ENCODE data around the gene HSF2BP.
"Not testable (repeated sequence)": the region's sequence is repeated elsewhere in the genome, so short reads cannot be mapped to it uniquely, and the experiment has no call there.

The HSF2BP gene

GRCh38 chr21:43659136-43660000, at the start of gene HSF2BP, which contains the start of gene RRP1B:
Gene HSF2BP, minus strand, starts transcription at chr21:43659488. Its CDS starts 1,392 bp downstream, at chr21:43658096.
Gene RRP1B, plus strand, starts transcription at chr21:43659560. Its CDS starts 105 bp downstream, at chr21:43659665.
- DNase-seq (ENCODE audit: low read depth in 3 of 3) = peak; percentile 64 to 77 (median 69)

- DNase-seq (ENCODE audit: low read depth in 3 of 3) = no peak
These were observed 49.6 kb upstream of the HSF2BP start for GRCh38 chr21:43708745-43709381.

GRCh38 chr21:43707462-43707861, 48.2 kb upstream of the HSF2BP start:
- DNase-seq (ENCODE audit: low read depth in 3 of 3) = no peak

- DNase-seq (ENCODE audit: low read depth in 3 of 3) = no peak
These were observed 44.0 kb upstream of the HSF2BP start for GRCh38 chr21:43703035-43703880.

- no peak for DNase-seq (ENCODE audit: low read depth in 3 of 3)
These were observed 43.4 kb upstream of the HSF2BP start for GRCh38 chr21:43702785-43703034.

- DNase-seq (ENCODE audit: low read depth in 3 of 3) = no peak
These were observed 42.9 kb upstream of the HSF2BP start for GRCh38 chr21:43701936-43702784.

GRCh38 chr21:43699933-43700599, 40.8 kb upstream of the HSF2BP start:
- no peak for DNase-seq (ENCODE audit: low read depth in 3 of 3)

- DNase-seq (ENCODE audit: low read depth in 3 of 3) = not testable (repeated sequence)
These were observed 40.1 kb upstream of the HSF2BP start for GRCh38 chr21:43699492-43699777.

GRCh38 chr21:43697758-43698643, 38.7 kb upstream of the HSF2BP start:
- DNase-seq (ENCODE audit: low read depth in 3 of 3) = no peak

GRCh38 chr21:43696214-43696613, 36.9 kb upstream of the HSF2BP start:
- no peak for DNase-seq (ENCODE audit: low read depth in 3 of 3)

- DNase-seq (ENCODE audit: low read depth in 3 of 3) = no peak
These were observed 35.3 kb upstream of the HSF2BP start for GRCh38 chr21:43694437-43695079.

- DNase-seq (ENCODE audit: low read depth in 3 of 3) = no peak
These were observed 34.7 kb upstream of the HSF2BP start for GRCh38 chr21:43693981-43694380.

GRCh38 chr21:43692949-43693348, 33.7 kb upstream of the HSF2BP start:
- no peak for DNase-seq (ENCODE audit: low read depth in 3 of 3)

GRCh38 chr21:43691801-43692200, 32.5 kb upstream of the HSF2BP start:
- DNase-seq (ENCODE audit: low read depth in 3 of 3) = no peak

- DNase-seq (ENCODE audit: low read depth in 3 of 3) = no peak
These were observed 32.0 kb upstream of the HSF2BP start for GRCh38 chr21:43691086-43691795.

GRCh38 chr21:43690346-43690745, 31.1 kb upstream of the HSF2BP start:
- no peak for DNase-seq (ENCODE audit: low read depth in 3 of 3)

GRCh38 chr21:43689556-43690337, 30.5 kb upstream of the HSF2BP start:
- no peak for DNase-seq (ENCODE audit: low read depth in 3 of 3)

GRCh38 chr21:43688906-43689305, 29.6 kb upstream of the HSF2BP start:
- DNase-seq (ENCODE audit: low read depth in 3 of 3) = no peak
